HL-60/S4 treated with retinoic acid at 250 ng/mL for 4 days and 3 days (cell line): Measurements from ENCODE around the gene ADGRD1.

Experiments used
- in situ Hi-C: fragments of 300-500 bp; cut with MboI; formaldehyde crosslinking; loops from 2 replicates; pipeline ENCODE4 v1.7.0; 2022; ENCODE audit warnings: low sequenced_read_pairs

The ADGRD1 gene

GRCh38 chr12:131140697-131141096 is 187.0 kb downstream of the ADGRD1 start:
- in situ Hi-C loops: loop anchor here (25.0 kb wide), 1 partner anchor 228 kb away; no protein-coding TSS in a partner anchor

GRCh38 chr12:131141514-131141913 is 187.8 kb downstream of the ADGRD1 start:
- in situ Hi-C loops: loop anchor here (25.0 kb wide), 1 partner anchor 229 kb away; no protein-coding TSS in a partner anchor

GRCh38 chr12:131142891-131143657 is 189.4 kb downstream of the ADGRD1 start:
- in situ Hi-C loops: loop anchor here (25.0 kb wide), 1 partner anchor 231 kb away; no protein-coding TSS in a partner anchor

GRCh38 chr12:131146173-131146675 is 192.5 kb downstream of the ADGRD1 start:
- in situ Hi-C loops: loop anchor here (25.0 kb wide), 1 partner anchor 234 kb away; no protein-coding TSS in a partner anchor

- in situ Hi-C loops: loop anchor here (25.0 kb wide), 1 partner anchor 235 kb away; no protein-coding TSS in a partner anchor
These were observed 193.6 kb downstream of the ADGRD1 start for GRCh38 chr12:131147293-131147692.

- in situ Hi-C loops: loop anchor here (25.0 kb wide), 1 partner anchor 236 kb away; no protein-coding TSS in a partner anchor
These were observed 194.2 kb downstream of the ADGRD1 start for GRCh38 chr12:131147894-131148293.

GRCh38 chr12:131151558-131152345 is 198.0 kb downstream of the ADGRD1 start:
- in situ Hi-C loops: no loop called here

- in situ Hi-C loops: no loop called here
These were observed 198.9 kb downstream of the ADGRD1 start for GRCh38 chr12:131152587-131152986.

GRCh38 chr12:131153016-131153415 is 199.3 kb downstream of the ADGRD1 start:
- in situ Hi-C loops: no loop called here

GRCh38 chr12:131153956-131154355 is 200.2 kb downstream of the ADGRD1 start:
- in situ Hi-C loops: no loop called here

GRCh38 chr12:131155131-131155530 is 201.4 kb downstream of the ADGRD1 start:
- in situ Hi-C loops: no loop called here

GRCh38 chr12:131157743-131158142 is 204.0 kb downstream of the ADGRD1 start:
- in situ Hi-C loops: no loop called here

GRCh38 chr12:131159660-131160059 is 206.0 kb downstream of the ADGRD1 start:
- in situ Hi-C loops: no loop called here

- in situ Hi-C loops: no loop called here
These were observed 208.4 kb downstream of the ADGRD1 start for GRCh38 chr12:131162113-131162512.

GRCh38 chr12:131163189-131163738 is 209.6 kb downstream of the ADGRD1 start:
- in situ Hi-C loops: no loop called here

- in situ Hi-C loops: no loop called here
These were observed 210.6 kb downstream of the ADGRD1 start for GRCh38 chr12:131164096-131164872.

- in situ Hi-C loops: no loop called here
These were observed 213.0 kb downstream of the ADGRD1 start for GRCh38 chr12:131166717-131167116.

- in situ Hi-C loops: no loop called here
These were observed 213.6 kb downstream of the ADGRD1 start for GRCh38 chr12:131167334-131167733.

GRCh38 chr12:131171029-131171428 is 217.3 kb downstream of the ADGRD1 start:
- in situ Hi-C loops: no loop called here

- in situ Hi-C loops: no loop called here
These were observed 221.2 kb downstream of the ADGRD1 start for GRCh38 chr12:131174901-131175300.
